NCI-H69 (cell line): ENCODE results near the gene GRK5.
"Not testable (repeated sequence)": the region's sequence is repeated elsewhere in the genome, so short reads cannot be mapped to it uniquely, and the experiment has no call there.

Source experiments
- DNase-seq: peaks from one replicate; lab custom pipeline; 2025; lab: John Stamatoyannopoulos, UW

Gene GRK5

DNA sequence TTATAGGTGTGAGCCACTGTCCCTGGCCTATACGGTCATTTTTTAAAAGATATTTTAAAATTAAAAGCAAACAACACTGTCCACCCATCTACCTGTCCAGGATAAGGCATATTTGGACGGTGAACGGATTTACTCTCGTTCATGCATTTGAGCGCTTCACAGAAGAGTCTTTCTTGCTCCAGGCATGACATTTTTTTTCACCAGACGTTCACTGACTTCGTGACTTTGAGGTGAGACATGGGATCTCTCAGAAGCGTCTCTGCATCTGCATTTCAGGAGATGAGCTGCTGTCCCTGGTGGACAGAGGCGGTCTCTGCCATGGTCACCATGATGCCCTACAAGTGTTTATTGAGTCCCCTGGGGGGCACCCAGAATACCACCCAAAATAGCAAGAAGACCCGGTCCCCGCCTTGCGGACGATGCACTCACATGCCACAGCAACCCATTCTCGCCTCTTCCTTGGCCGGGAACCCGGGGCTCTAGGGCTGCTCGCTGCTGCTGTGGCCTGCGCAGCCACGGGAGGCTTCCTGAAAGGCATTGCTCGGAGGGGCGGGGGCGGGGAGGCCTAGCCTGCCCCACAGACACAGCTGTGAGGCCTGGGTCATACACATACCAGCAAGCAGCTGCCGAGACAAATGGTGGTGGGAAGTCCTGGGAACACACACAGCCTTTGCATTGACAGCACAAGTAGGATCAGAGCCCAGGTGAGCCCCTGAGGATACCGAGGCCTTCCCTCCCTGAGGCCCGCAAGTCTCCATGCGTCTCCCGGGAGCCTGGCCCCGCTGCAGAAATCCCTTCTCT is 250.8 kb downstream of the GRK5 start:
- DNase-seq: no peak

DNA sequence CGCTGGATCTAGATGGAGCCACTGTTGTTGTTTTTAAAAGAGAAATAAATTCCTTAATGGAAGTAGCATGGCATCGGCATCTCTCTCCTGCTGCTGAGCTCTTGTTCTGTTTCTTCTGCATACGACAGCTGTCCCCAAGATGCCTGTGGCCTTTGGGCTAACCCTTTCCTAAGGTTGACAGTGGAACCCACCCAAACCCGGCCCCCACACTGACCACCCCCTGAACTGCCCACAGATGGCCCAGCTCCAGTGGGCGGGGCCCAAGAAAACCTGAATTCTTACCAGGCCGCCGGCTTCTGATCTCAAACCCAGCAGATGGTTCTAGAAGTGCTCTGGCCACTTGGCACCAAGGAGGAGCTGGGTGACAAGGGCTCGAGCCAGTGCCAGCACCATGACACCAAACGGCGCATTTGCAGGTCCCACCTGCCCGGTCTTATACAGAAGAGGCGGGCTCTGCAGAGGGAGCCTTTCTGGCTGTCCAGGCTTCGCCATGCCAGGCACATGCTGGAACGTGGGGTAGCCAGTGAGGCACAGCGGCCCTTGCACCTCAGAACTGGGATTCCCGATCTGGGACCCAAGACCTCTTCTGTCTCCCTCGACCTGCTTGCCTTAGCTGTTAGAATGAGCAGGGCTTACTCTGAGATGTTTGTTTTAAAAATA is 252.4 kb downstream of the GRK5 start:
- DNase-seq: no peak

DNA sequence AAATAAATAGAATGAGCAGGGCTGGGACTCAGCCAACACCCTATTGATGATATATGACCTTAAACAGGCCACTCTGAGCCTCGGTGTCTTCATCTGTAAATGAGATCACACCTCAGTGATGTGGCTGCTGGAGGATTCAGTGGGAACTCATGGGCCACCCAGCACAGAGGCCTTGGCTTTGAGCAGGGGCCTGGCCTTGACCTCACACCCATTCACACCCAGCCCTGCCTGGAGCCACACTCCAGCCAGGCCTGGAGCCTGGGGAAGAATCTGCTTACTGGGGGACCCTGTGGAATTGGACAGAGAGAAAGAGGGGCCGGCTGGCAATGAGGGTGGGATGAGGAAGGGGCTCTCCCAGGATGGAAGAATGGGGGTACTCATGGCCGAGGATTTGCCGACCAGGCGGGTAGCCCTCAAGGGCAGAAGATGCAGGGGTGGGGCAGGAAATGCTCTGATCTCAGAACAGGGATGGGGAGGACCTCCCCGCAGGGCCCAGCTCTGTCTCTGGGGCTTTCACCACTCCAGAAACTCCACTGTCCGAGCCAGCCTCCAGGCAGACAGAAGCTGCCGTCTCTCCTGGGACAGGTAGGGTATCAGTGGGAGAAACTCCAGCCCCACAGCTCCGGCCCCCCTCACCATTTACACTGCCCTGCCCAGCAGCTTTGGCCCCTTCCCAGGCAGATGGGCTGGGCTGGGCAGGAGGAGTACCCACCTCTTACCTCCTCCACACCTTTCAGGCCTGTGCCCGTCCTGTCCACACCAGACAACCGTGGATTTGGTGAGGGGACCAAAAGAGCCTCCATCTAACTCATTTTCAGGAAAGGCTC is 253.2 kb downstream of the GRK5 start:
- DNase-seq: no peak

DNA sequence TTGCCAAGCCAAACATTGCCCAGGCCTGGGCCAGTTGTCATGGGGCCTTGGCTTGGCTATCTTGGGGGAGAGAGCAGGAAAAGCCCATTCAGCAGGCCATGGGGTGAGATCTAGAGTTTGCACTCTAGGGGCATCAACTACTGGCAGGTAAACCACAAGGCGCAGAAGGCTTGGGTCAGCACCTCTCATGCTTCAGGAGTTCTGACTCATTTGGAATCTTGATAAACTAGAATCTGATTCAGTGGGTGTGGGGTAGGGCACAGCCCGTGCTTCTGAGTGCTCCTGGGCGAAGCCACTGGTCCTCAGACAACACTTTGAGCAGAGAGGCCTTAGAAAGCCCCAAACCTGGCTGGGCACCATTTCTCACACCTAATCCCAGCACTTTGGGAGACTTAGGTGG is 254.0 kb downstream of the GRK5 start:
- no peak for DNase-seq

DNA sequence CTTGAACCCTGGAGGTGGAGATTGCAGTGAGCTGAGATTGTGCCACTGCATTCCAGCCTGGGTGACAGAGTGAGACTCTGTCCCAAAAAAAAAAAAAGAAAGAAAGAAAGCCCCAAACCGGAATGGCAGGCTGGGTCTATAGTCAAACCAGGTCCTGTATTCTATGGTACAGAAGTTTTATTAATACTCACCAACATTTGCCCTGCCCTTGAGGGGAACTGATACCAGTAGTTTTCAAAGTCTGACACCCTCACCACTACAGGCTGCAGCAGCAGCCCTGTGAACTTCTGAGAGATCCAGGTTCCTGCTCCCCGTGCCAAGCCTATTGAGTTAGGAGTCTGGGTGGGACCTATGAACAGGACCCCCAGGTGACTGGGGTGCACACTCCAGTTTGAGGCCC is 254.6 kb downstream of the GRK5 start:
- DNase-seq: no peak

DNA sequence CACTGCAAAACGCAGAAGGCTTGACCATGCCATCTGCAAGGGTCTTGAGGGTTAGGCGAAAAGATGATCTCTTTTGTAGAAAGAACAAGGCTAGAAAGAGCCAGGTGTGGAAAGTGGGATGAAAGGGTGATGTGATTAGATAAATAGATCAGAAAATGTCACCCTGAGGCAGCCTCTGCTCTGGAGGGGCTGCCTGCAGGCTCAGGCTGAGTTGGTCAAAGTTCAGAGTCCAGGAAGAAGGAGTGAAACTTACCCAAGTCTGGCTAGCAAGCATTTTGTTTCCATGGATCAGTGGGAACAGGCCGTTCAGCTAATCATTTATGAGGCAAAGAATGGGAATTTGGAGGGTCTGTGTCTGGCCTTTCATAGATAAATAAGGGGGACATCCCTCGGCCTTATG is 255.4 kb downstream of the GRK5 start:
- no peak for DNase-seq

DNA sequence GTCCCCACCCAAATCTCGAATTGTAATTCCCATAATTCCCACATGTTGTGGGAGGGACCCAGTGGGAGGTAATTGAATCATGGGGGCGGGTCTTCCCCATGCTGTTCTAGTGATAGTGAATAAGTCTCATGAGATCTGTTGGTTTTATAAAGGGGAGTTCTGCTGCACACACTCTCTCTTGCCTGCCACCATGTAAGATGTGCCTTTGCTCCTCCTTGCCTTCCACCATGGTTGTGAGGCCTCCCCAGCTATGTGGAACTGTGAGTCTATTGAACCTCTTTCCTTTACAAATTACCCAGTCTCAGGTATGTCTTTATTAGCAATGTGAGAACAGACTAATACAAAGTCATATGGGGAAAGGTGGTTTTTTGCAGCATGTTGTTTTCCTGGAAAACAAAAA is 255.8 kb downstream of the GRK5 start:
- DNase-seq: not testable (repeated sequence)

DNA sequence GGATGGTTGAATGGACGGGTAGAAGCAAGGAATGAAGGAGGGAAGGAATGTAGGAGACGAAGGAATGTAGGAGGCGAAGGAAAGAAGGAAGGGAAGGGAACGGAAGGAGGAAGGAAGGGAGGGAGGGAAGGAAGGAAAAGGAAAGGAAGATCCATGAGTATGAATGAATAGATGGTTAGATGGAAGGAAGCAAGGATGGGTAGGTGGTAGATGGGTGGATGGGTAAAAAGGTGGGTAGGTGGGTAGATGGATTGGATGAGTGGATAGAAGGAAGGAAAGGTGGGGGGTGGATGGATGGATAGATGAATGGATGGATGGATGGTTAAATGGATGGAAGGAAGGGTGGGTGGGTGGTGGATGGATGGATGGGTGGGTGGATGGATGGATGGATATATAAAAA is 257.7 kb downstream of the GRK5 start:
- no peak for DNase-seq

DNA sequence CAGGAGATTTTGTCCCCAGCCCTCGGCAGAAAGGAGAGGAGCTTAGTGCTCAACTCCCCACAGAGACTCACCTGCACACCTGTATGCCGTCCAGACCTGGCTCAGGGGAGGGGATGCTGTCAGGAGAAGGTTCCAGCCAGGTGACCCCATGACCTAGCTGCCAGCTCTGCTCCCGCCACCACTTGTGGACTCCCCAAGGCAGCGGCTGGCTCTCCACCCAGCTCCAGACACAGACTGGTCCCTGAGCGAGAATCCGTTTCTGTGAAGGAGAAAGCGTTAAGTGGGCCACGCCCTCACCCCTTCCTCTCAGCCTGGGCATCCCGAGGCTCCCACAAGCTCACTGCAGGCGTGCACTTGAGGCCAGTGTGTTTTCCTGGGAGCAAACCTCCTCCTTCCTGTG is 258.7 kb downstream of the GRK5 start:
- DNase-seq: no peak

DNA sequence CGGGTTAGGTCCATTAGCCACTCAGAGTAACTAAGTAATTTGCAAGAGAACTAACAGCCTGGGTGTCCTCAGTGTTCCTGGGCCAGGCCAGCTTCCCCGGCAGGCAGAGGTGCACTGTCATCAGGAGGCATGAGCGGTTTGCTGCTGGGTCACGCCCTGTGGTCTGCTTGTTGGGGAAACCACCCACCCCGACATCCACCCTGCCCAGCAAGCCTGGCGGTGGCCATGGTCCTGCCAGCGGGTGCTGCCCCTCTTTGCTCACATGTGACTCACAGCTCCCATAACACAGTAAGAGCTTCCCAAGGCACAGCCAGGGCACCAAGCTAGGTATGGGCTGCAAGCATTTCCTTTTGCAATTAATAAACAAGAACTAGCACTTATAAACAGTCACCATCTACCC is 259.3 kb downstream of the GRK5 start:
- no peak for DNase-seq

DNA sequence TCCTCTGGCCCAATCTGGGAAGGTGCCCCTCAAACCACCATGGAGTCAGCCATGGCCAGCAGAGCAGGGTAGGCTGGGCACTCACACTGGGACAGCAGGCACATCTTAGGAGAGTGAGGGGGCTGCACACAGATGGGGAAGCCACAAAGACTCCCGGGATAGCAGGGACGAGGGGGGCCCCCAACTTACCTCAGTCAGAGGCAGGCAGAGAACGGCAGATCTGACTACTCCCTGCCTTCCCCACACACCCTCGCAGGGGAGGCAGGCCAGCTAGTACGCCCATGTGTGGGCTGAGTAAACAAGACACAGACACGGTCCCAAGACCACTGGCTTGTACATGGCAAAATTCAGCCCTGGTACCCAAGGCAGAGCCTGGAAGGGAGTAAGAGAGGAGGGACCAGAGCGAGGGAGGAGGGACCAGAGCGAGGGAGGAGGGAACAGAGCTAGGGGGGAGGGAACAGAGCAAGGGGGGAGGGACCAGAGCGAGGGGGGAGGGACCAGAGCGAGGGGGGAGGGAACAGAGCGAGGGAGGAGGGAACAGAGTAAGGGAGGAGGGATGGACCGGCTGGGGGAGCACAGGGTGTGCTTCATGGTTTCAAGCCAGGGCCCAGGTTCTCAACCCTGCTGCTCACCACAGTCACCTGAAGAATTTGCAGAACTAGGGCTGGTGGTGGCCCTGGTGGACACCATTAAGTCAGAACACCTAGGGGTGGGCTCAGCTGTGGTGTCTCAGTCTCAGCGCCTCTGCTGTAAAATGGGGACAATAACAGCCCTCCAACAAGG is 261.4 kb downstream of the GRK5 start:
- no peak for DNase-seq

DNA sequence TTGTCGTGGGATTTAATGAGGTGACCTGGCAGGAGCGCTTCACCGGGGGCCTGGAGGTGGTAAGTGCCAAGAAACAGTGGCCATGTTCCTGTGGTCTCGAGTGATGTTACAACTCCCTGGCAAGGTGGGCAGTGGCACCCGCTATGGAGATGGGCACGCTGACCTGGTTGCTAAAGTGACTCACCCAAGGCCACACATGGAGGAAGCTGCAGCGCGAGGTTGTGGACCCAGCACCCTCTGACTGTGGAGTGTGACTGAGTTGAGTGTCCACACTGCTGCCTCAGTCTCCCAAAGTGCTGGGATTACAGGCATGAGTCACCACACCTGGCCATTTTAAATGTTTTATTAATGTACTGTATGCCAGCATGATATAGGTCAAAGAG is 261.9 kb downstream of the GRK5 start:
- DNase-seq: no peak

DNA sequence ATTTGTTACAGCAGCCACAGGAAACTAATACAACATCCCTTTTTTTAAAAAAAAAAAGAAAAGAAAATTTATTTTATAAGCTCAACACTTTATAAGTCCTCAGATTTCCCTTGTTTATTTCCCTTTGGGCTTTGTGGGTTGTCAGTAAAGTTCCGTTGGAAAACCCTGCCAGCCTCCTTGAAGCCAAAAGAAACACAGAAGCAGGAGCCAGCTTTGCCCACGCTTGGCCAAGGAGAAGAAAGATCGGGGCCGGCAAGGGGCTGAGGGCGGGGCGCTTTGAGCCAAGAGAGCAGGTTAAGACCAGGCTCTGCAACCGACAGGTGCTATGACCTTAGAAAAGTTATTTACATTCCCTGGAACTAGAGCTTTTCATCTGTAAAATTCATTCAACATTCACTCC is 262.5 kb downstream of the GRK5 start:
- DNase-seq: no peak

DNA sequence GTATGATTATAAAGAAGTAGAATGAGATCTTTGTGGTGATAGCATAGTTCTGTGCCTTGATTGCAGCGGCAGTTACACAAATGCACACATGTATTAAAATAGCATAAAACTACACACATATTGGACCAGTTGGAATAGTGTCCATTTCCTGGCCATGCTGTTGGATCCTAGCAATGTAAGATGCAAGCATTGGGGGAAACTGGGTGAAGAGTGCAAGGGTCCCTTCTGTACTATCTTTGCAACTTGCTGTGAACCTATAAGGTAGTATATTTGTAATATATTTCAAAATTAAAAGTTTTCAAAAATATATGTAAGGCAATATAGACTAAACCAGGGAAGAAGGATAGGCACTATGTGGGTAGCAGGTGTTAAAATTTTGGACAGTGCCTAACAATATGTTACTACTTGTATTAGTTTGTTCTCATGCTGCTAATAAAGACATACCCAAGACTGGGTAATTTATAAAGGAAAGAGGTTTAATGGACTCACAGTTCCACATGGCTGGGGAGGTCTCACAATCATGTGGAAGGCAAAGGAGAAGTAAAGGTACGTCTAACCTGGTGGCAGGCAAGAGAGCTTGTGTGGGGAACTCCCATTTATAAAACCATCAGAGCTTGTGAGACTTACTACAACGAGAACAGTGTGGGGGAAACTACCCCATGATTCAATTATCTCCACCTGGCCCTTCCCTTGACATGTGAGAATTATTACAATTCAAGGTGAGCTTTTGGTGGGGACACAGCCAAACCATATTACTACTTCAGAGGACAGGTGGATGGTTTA is 263.7 kb downstream of the GRK5 start:
- DNase-seq: no peak

DNA sequence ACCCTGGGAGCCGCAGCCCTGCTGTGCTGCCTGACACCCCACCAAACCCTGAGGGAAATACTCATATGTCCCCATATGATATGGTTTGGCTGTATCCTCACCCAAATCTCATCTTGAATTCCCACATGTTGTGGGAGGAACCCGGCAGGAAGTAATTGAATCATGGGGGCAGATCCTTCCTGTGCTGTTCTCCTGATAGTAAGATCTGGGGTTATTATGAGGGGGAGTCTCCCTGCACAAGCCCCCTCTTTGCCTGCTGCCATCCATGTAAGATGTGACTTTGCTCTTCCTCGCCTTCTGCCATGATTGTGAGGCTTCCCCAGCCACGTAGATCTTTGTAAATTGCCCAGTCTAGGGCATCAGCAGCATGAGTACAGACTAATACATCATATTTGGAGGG is 266.4 kb downstream of the GRK5 start:
- no peak for DNase-seq

DNA sequence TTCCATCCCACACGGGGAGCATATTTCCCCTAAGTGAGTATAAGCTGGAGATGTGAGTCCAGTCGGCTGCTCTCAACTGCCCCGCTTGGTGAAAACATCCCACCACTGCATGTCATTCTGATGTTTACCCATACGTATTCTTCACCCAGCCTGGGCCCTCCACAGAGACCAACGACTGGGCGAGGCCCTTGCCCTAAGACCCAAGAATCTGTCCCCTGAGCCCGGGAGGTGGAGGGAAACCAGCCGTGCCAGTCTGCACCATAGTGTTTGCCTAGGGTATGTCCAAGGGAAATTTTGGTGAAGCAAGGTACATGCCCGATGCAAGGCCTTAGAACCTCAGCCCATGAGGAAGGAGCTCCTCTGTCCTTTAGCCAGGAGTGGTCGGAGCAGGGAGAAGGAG is 267.2 kb downstream of the GRK5 start:
- DNase-seq: no peak

DNA sequence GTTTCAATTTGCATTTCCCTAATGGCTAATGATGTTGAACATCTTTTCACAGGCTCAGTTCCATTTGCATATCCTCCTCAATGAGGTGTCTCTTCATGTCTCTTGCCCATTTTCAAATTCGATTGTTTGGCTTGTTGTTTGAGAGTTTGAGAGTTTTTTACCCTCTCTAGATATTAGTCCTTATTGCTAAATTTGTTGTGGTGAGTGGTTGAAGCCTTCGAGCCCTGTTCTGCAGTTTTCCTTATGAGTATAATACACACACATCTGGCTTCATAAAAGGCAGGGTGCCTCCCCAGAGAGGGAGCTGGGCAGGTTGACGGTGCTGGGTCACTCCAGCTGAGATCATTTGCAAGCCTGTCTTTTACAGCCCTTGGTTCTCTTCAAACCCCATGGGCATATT is 270.1 kb downstream of the GRK5 start:
- no peak for DNase-seq

DNA sequence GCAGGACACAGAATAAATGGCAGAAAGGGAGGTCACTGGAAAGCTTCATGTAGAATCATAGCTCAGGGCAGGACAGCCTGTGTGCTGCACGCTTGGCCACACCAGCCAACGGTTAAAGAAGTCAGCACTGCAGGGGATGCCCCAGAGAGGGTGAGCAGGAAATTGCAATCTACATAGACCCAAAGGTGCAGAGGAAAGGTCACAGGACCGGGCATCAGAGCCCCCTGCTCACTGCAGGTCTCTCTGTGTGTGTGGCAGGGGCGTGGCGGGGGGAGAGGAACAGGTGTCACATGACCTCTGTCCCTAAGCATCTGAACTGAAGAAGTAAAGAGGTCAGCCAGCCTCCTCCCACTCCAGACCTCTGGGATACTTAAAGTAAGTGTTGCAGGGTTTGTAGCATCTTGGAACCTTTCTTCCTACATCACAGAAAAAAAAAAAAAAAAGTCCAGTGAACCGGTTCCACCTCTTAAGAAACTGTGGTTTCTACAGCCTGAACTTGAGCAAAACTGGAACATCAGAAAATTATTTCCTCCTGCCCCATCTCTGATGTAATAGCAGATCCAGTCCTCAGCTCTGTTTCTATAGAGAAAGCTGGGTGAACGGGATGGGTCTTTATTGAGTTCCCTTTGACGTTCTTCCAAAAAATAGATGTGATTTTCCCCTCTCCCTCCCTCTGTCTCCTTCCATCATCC is 270.9 kb downstream of the GRK5 start:
- no peak for DNase-seq

DNA sequence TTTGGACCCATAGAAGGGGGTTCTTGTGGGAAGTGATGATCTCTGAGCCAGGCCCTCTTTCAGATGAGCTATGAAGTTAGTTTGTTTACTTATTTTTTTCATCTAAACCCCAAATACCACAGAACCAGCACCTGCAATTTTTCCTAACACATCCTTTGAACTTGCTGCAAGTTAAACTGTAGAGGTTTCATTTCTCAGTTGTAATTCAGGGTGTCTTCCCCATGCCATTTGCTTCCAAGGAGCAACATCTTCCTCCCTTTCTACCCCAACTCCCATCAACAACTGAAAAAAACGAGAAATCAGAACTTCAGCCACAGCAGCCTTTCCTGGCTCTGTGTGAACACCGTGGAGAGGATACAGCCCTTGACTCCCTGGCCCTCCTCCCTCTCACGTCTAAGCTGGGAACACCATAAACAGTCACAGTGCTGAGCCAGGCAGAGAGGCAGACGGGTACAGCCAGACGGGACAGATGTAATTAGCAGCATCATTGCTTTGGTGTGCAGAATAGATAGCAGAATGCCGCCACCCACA is 271.5 kb downstream of the GRK5 start:
- DNase-seq: peak; percentile 14

DNA sequence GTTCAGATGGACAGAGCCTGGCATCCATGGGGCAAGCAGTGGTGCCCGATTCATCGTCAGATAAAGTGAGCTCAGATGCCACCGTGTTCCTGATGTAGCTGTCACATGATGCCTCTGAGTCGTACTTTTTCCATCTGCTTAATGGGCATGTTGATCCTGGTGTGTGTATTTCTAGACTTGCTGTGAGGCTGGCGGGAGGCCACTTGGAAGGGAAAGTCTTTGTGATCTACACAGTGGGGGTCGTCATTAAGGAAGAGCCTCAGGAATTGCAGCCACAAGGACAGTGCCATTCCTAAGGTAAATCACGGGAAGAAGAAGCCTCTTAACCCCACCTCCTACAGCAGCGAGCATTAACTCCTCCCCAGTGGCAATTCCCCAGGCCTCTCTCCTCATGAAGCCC is 272.2 kb downstream of the GRK5 start:
- DNase-seq: peak; percentile 60

DNA sequence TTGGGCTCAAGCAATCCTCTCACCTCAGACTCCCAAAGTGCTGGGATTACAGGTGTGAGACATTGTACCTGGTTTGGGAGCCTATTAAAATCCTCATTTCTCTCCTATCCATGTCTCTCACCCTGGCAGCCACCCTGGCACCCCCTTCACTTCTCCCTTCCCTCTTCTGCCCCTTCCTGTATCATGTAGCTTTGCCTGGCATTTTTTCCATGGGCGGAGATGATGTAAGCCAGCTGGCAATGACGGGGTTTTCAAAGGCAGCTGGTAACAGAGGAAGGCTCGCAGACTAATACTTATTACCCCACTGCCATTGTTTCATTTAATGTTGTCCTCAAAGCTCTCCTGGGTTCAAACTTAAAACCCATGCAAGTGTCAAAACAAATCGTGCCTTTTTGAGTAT is 273.3 kb downstream of the GRK5 start:
- peak; percentile 37 for DNase-seq
